GM12891 (cell line): ENCODE data around the gene TIMP2.

Experiments
- POLR2A ChIP-seq: IDR thresholded peaks from 2 replicates; pipeline ENCODE4 v1.6.1; 2011; ENCODE audit warnings: low read depth, low read length, control low read depth
- TAF1 ChIP-seq: IDR thresholded peaks from 2 replicates; pipeline ENCODE4 v1.6.1; 2011; ENCODE audit warnings: low read depth, low read length, control low read depth

DNA sequence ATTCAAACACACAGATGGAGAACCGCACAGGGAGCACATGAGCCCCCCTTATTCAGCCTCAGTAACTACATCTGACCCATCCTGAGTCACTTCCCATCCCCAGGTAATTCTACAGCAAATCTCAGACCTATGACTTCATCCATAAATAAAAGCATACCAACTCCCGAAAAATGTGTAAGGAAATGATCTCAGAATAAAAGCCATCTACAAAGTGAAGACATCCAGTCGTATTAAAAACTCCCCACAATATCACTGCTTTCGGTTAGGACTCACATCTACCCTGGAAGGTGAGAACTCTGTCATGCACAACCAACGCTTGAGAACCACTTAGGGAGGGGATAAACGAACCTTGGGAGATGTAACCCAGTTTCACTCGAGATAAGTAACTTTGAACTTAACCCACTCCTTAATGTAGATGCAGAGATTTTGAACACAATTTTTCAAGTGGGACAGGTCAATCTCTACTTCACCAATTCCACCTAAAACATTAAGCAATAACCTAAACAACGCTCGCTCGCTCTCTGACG is 85.9 kb downstream of the TIMP2 start:
- TF ChIP-seq TAF1 (no peak), POLR2A (no peak)
